Neuronal stem cell (in vitro differentiated cells): ENCODE results near the gene TTC23.

Source experiments
- DNase-seq: peaks from one replicate; pipeline ENCODE4 v3.0.0-alpha.2; 2013; ENCODE audit warnings: low spot score
- H2AFZ ChIP-seq: one replicate; pipeline ENCODE4 v1.6.1; 2013; ENCODE audit warnings: mild to moderate bottlenecking, low read length, inconsistent platforms
- H2AK5ac ChIP-seq: 2 replicates; pipeline ENCODE4 v1.6.1; 2013; ENCODE audit warnings: low read depth, mild to moderate bottlenecking, inconsistent platforms, low read length, moderate library complexity, mixed read lengths
- H2BK120ac ChIP-seq: 2 replicates; pipeline ENCODE4 v1.6.1; 2013; ENCODE audit warnings: low read depth, mild to moderate bottlenecking, inconsistent platforms, low read length, moderate library complexity, mixed read lengths
- H2BK12ac ChIP-seq: one replicate; pipeline ENCODE4 v1.6.1; 2013; ENCODE audit warnings: low read length, inconsistent platforms
- H2BK15ac ChIP-seq: 2 replicates; pipeline ENCODE4 v1.6.1; 2013; ENCODE audit warnings: mild to moderate bottlenecking, low read length, inconsistent platforms, mixed read lengths
- H2BK5ac ChIP-seq: one replicate; pipeline ENCODE4 v1.6.1; 2013; ENCODE audit warnings: inconsistent platforms, mild to moderate bottlenecking, low read length, moderate library complexity
- H3K14ac ChIP-seq: one replicate; pipeline ENCODE4 v1.6.1; 2013; ENCODE audit warnings: low read length, inconsistent platforms
- H3K18ac ChIP-seq: 2 replicates; pipeline ENCODE4 v1.6.1; 2013; ENCODE audit warnings: low read length, inconsistent platforms
- H3K23ac ChIP-seq: 2 replicates; pipeline ENCODE4 v1.6.1; 2013; ENCODE audit warnings: low read depth, mild to moderate bottlenecking, mixed read lengths, low read length, inconsistent platforms; ENCODE audit not compliant: poor library complexity
- H3K27ac ChIP-seq: replicated peaks from 3 replicates; pipeline ENCODE4 v1.5.1; 2013; ENCODE audit warnings: low read length, inconsistent platforms
- H3K27me3 ChIP-seq, 3 experiments: 2 replicates each; pipeline ENCODE4 v1.6.1; 2013; ENCODE audit warnings: low read length in 3 of 3, mild to moderate bottlenecking in 2 of 3, inconsistent platforms in 1 of 3, low read depth in 1 of 3, mixed read lengths in 1 of 3, moderate library complexity in 1 of 3; ENCODE audit not compliant: control insufficient read depth in 3 of 3, insufficient read depth in 3 of 3
- H3K36me3 ChIP-seq, 2 donors: replicated peaks in 1 of 2; 2 replicates each; pipeline ENCODE4 v1.6.1; 2013; ENCODE audit warnings: low read length in 2 of 2; ENCODE audit not compliant: control insufficient read depth in 2 of 2, insufficient read depth in 2 of 2
- H3K4ac ChIP-seq: 2 replicates; pipeline ENCODE4 v1.6.1; 2013; ENCODE audit warnings: inconsistent platforms, mild to moderate bottlenecking, low read length, moderate library complexity
- H3K4me1 ChIP-seq, 2 donors: 1 replicate in 1 of 2; 2 replicates in 1 of 2; pipeline ENCODE4 v1.6.1; 2013; ENCODE audit warnings: low read length in 2 of 2, low read depth in 1 of 2; ENCODE audit not compliant: control insufficient read depth in 2 of 2, insufficient read depth in 1 of 2
- H3K4me2 ChIP-seq: one replicate; pipeline ENCODE4 v1.6.1; 2013; ENCODE audit warnings: mild to moderate bottlenecking, low read length, inconsistent platforms; ENCODE audit not compliant: insufficient read depth, poor library complexity, severe bottlenecking
- H3K4me3 ChIP-seq, 2 donors: 2 replicates each; pipeline ENCODE4 v1.5.1; 2013; ENCODE audit warnings: low read length in 2 of 2, mild to moderate bottlenecking in 2 of 2, inconsistent platforms in 1 of 2, moderate library complexity in 1 of 2
- H3K79me1 ChIP-seq: one replicate; pipeline ENCODE4 v1.6.1; 2013; ENCODE audit warnings: low read depth, mild to moderate bottlenecking, inconsistent platforms, low read length, moderate library complexity
- H3K9ac ChIP-seq: one replicate; pipeline ENCODE4 v1.6.1; 2013; ENCODE audit warnings: mild to moderate bottlenecking, low read depth, low read length, inconsistent platforms; ENCODE audit not compliant: poor library complexity
- H3K9me3 ChIP-seq, 2 donors: replicated peaks in 1 of 2; 2 replicates each; pipeline versions ENCODE3 to v1.6.1; 2013; ENCODE audit warnings: low read length in 2 of 2, mild to moderate bottlenecking in 2 of 2, inconsistent platforms in 1 of 2, low read depth in 1 of 2, mixed read lengths in 1 of 2, moderate library complexity in 1 of 2; ENCODE audit not compliant: control insufficient read depth in 2 of 2, insufficient read depth in 1 of 2
- H4K8ac ChIP-seq: one replicate; pipeline ENCODE4 v1.6.1; 2013; ENCODE audit warnings: low read depth, mild to moderate bottlenecking, inconsistent platforms, low read length, moderate library complexity
- H4K91ac ChIP-seq: one replicate; pipeline ENCODE4 v1.6.1; 2013; ENCODE audit warnings: low read length, low read depth, mild to moderate bottlenecking, inconsistent platforms; ENCODE audit not compliant: poor library complexity
- WGBS, 2 donors: extraction: QIAGEN DNeasy Blood & Tissue Kit; methylation state at CpG; one replicate each; pipeline ENCODE4 v1.1.7; 2013; ENCODE audit warnings: missing lambda C conversion rate in 2 of 2, mixed read lengths in 1 of 2; ENCODE audit not compliant: insufficient read length in 2 of 2, insufficient replicate concordance in 1 of 2; ENCODE audit errors: extremely low coverage in 2 of 2; 5-methylcytosine and 5-hydroxymethylcytosine counted together

The TTC23 gene

GRCh38 chr15:99126930-99127329 lies 122.5 kb downstream of the TTC23 start:
- Histone ChIP-seq H2AK5ac (no peak overlapping the region), H2AFZ (no peak overlapping the region), H2BK12ac (no peak overlapping the region), H3K9ac (no peak overlapping the region), H3K4me3 (no peak overlapping the region), H3K4me1 (peaks cover 24 to 32% of the 10 kb centered on the region in 2 donors), H2BK5ac (no peak overlapping the region), H3K27me3 (no peaks in the 10 kb centered on the region), H3K18ac (no peak overlapping the region), H3K4me2 (no peak overlapping the region), H3K36me3 (peaks cover 1 to 49% of the 10 kb centered on the region in 2 donors), H3K9me3 (peaks cover 0 to 7% of the 10 kb centered on the region in 2 donors), H3K14ac (no peak overlapping the region), H4K91ac (no peak overlapping the region), H3K23ac (no peak overlapping the region), H3K79me1 (no peaks in the 10 kb centered on the region), H4K8ac (no peak overlapping the region), H2BK120ac (no peak overlapping the region), H3K27ac (no peak overlapping the region), H3K4ac (no peak overlapping the region), H2BK15ac (no peak overlapping the region)
- WGBS, 2 donors = no CpG with 5 or more reads among the region's 3 CpGs
- no peak for DNase-seq

- H3K79me1 ChIP-seq = no peaks in the 10 kb centered on the region
- peaks cover 0 to 7% of the 10 kb centered on the region in 2 donors for H3K9me3 ChIP-seq
- peak overlapping the region; percentile 35 for H2BK15ac ChIP-seq
- H3K4me2 ChIP-seq = no peak overlapping the region
- H2BK120ac ChIP-seq = no peak overlapping the region
- no peak overlapping the region for H4K8ac ChIP-seq
- no CpG with 5 or more reads among the region's 7 CpGs for WGBS, 2 donors
- no peak overlapping the region for H3K9ac ChIP-seq
- peaks cover 1 to 42% of the 10 kb centered on the region in 2 donors for H3K36me3 ChIP-seq
- no peaks in the 10 kb centered on the region for H3K27me3 ChIP-seq
- H3K27ac ChIP-seq = no peak overlapping the region
- no peak for DNase-seq
- H3K18ac ChIP-seq = peak overlapping the region; percentile 24
- H2BK12ac ChIP-seq = no peak overlapping the region
- H3K14ac ChIP-seq = no peak overlapping the region
- no peak overlapping the region for H4K91ac ChIP-seq
- H2BK5ac ChIP-seq = no peak overlapping the region
- no peak overlapping the region for H3K4me3 ChIP-seq
- H2AK5ac ChIP-seq = peak overlapping the region; percentile 39
- H3K4me1 ChIP-seq = peaks cover 24 to 32% of the 10 kb centered on the region in 2 donors
- H3K4ac ChIP-seq = no peak overlapping the region
- H3K23ac ChIP-seq = no peak overlapping the region
- H2AFZ ChIP-seq = no peak overlapping the region
These were observed 123.2 kb downstream of the TTC23 start for GRCh38 chr15:99126131-99126588.

GRCh38 chr15:99125061-99125891 lies 124.1 kb downstream of the TTC23 start:
- Histone ChIP-seq H2BK120ac (no peak overlapping the region), H3K4me1 (peaks cover 24 to 32% of the 10 kb centered on the region in 2 donors), H3K4ac (no peak overlapping the region), H3K79me1 (no peaks in the 10 kb centered on the region), H3K36me3 (peaks cover 1 to 33% of the 10 kb centered on the region in 2 donors), H3K9me3 (peaks cover 0 to 7% of the 10 kb centered on the region in 2 donors), H2AFZ (no peak overlapping the region), H3K18ac (peak overlapping the region; percentile 31), H2BK5ac (no peak overlapping the region), H3K27ac (no peak overlapping the region), H4K8ac (peak overlapping the region; percentile 77), H2BK15ac (no peak overlapping the region), H2BK12ac (peak overlapping the region; percentile 68), H4K91ac (no peak overlapping the region), H2AK5ac (peak overlapping the region; percentile 27), H3K4me2 (no peak overlapping the region), H3K9ac (no peak overlapping the region), H3K23ac (peak overlapping the region; percentile 25), H3K27me3 (no peaks in the 10 kb centered on the region), H3K14ac (no peak overlapping the region), H3K4me3 (no peak overlapping the region)
- no CpG with 5 or more reads among the region's 29 CpGs for WGBS, 2 donors
- DNase-seq = no peak

GRCh38 chr15:99124641-99125040 lies 124.7 kb downstream of the TTC23 start:
- Histone ChIP-seq H2BK120ac (peak overlapping the region; percentile 84), H3K36me3 (peaks cover 1 to 32% of the 10 kb centered on the region in 2 donors), H2AK5ac (peak overlapping the region; percentile 21), H2BK5ac (peak overlapping the region; percentile 32), H3K79me1 (no peaks in the 10 kb centered on the region), H3K4me1 (peaks cover 24 to 32% of the 10 kb centered on the region in 2 donors), H3K18ac (peak overlapping the region; percentile 81), H3K4me3 (no peak overlapping the region), H3K9me3 (peaks cover 0 to under 1% of the 10 kb centered on the region in 2 donors), H3K9ac (no peak overlapping the region), H2AFZ (no peak overlapping the region), H2BK12ac (peak overlapping the region; percentile 92), H3K27ac (peak overlapping the region; percentile 80), H3K4me2 (no peak overlapping the region), H4K91ac (no peak overlapping the region), H3K4ac (peak overlapping the region; percentile 19), H3K23ac (no peak overlapping the region), H3K27me3 (no peaks in the 10 kb centered on the region), H4K8ac (no peak overlapping the region), H2BK15ac (no peak overlapping the region), H3K14ac (no peak overlapping the region)
- DNase-seq = no peak
- WGBS, 2 donors = no CpG with 5 or more reads among the region's 8 CpGs
